ENCODE results near the gene C9.
"Not testable (repeated sequence)": the region's sequence is repeated elsewhere in the genome, so short reads cannot be mapped to it uniquely, and the experiment has no call there.

C9 gene

DNA sequence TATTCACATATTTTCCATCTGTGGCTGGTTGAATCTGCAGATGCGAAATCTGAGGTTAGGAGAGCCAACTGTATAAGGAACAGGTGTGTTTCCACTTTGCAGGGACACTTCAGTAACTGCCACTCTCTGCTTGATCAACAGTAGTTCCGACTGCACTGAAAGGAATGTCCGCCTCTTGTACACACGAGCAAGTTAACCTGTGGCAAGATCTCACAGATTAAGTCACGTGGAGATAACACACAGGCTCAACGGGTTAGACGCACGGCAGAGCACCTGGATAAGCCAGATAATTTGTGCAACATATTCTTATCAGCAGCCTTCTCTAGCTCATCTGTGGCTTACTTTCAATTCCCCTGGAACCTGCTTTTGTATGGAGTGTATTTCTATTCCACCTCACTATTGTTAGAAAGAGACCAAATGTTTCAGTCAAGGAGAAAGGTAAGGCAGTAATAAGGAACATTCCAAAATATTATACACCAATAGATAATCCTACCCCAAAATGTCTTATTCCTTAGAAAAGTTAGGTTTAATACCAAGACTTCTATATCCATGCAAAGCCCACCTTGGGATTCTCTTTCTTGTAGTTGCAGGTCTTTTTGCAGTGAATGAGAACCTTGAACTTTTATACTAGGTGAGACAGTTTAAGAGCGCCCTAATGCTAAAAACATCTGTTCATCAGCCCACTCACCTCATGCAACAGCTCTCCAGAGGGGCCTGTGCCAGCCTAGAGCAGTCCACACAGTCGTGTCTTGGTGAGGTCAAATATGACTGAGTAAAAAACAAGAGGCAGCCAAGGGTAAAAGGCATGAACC, 6.5 kb upstream of the C9 start:
- DNase-seq: no peak

GRCh38 chr5:39369123-39369815, 5.0 kb upstream of the C9 start:
- DNase-seq: no peak

DNA sequence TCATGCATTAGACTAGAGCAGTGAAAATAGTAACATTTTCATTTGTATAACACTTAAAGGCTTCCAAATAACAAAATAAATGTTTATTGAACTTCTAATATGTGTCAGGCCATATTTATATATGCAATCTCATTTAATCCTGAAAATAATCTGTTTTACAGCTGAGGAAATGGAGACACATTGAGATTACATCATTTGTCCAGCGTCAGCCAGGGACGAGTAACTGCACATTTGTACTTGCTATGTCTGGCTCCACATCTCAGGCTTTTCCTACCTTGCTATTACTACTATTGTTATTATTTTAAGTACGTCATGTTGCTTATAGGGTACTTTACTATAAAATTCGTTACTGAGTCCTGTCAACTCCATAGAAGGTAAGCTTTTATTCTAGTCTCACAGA, 3.8 kb upstream of the C9 start:
- DNase-seq: no peak

GRCh38 chr5:39367711-39368110, 3.4 kb upstream of the C9 start:
- no peak for DNase-seq

- no peak for DNase-seq
Measured at GRCh38 chr5:39363217-39363616, 1.1 kb downstream of the C9 start.

DNA sequence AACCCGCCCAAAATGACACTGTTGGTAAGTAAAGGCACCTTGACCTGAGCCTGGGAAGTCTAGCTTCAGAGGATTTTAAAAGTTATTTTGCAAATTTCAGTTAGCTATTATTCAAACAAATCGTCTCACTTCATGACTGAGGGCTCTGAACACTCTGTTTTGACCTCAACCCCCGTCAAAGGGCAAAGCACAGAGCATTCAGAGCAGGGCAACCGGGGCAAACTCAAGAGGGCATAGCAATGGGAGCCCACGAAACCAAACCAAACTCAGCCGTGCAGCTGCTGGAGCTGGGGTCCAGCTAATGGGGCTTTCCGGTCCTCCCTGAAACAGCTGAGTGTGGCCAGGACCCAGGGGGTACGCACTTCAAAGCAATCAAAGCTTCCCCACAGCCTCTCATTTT, 1.6 kb downstream of the C9 start:
- DNase-seq: no peak

GRCh38 chr5:39361306-39361705, 3.0 kb downstream of the C9 start:
- no peak for DNase-seq

DNA sequence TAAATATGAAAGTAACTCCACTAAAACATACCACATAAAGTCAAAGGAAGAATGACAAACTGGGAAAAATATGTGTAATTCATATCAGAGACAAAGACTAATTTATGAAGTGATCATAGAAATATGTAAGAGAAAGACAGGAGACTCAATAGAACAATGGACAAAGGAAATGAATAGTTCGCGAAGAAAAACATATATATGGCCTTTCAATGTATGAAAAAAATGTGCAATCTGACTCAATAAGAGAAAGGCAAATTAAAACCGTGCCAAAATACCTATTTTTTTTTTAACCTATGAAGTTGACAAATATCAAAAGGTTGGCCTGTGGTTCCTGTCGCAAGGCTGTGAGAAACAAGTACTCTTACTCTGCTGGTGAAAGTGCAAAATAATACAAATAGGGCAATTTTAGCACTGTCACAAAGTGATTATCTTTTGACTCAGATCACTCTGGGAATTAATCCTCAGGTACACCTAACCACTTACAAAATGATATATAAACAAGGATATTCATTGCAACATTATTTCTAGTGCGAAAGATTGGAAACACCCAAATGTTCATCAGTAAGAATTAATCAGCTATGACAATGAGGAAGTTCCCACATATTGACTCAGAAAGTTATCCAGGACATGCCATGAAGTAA, 3.7 kb downstream of the C9 start:
- no peak for DNase-seq

DNA sequence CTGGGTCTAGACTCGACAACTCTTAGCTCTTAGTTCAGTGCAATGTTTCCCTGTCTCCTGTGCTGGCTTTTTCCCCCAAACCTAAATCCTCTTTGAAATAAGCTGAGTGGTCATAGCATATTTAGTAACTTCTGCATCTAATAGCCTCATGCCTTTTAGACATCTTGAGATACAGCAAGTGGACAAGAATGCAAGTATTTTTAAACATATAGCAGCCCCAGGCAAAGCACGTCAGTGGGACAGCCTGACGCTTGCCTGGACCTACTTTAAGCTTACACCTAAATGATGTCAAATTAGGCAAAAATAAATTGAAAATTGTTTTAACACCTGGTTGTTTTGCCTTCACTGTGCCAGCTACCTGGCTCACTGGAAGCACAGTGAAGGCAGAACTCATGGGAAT, 8.0 kb downstream of the C9 start:
- no peak for DNase-seq

GRCh38 chr5:39355324-39355723, 9.0 kb downstream of the C9 start:
- DNase-seq: no peak

- DNase-seq: no peak
Measured at GRCh38 chr5:39353717-39354399, 10.4 kb downstream of the C9 start.

- DNase-seq: no peak
Measured at GRCh38 chr5:39352951-39353350, 11.3 kb downstream of the C9 start.

GRCh38 chr5:39352170-39352569, 12.1 kb downstream of the C9 start:
- DNase-seq: no peak

DNA sequence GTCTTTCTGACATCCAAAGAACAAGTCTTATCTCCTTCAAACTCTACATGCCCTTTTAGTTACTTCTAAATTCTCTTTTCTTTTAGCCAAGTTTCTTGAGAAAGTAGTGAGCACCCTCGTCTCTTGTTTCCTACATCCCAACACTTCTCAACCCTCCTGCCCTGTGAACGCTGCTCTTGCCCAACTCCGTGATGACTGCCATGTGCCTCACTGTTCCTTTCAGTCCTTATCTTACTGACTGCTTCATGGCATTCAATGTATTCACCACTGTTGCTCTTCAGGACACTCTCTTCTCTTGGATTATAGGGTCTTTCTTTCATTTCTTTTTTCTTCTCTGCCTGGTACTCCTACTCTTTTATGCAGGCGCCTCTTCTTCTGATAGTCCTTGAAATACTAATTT, 14.8 kb downstream of the C9 start:
- no peak for DNase-seq

DNA sequence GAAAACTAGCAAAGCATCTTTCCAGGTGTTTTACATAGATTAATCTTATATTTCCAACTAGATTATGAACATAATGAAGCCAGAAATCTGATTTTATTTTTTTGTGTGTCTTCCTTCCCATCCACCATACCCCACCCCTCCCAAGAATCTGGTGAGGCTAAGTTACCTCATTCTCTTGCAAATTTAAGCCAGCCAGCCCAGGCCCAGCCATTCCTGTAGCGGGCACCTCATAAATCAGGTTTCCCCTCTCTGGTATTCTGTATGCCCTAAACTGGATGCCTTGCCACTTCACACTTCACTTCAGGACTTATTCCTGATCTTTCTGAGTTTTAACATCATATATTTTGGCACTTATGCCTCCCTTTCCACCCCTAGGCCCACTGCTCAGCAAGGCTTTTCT, 21.8 kb downstream of the C9 start:
- DNase-seq: no peak

DNA sequence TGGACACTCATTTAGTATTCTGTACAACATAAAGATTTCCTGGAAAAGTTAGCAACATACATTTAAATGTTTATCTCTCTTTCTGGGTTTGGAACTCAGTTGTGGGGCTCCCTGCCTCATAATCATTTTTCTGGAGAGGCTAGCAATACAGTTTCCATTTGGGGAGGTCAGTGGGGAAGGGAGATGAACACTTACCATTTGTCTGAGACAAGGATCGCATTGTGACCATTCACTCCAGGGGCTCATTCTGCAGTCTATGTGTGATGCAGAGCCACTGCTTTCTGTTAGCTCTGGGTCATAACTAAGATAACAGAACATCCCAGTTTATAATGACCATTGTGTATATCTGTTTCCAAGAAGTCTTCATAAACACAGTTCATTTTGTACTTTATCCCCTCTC, 22.4 kb downstream of the C9 start:
- no peak for DNase-seq

GRCh38 chr5:39340506-39340905, 23.8 kb downstream of the C9 start:
- no peak for DNase-seq

- no peak for DNase-seq
Measured at GRCh38 chr5:39337252-39337915, 26.9 kb downstream of the C9 start.

GRCh38 chr5:39334296-39334695, 30.0 kb downstream of the C9 start:
- DNase-seq: not testable (repeated sequence)

- DNase-seq: no peak
Measured at GRCh38 chr5:39333104-39333503, 31.2 kb downstream of the C9 start.

GRCh38 chr5:39331861-39332381, 32.4 kb downstream of the C9 start:
- DNase-seq: no peak

GRCh38 chr5:39328731-39329130, 35.6 kb downstream of the C9 start:
- no peak for DNase-seq

DNA sequence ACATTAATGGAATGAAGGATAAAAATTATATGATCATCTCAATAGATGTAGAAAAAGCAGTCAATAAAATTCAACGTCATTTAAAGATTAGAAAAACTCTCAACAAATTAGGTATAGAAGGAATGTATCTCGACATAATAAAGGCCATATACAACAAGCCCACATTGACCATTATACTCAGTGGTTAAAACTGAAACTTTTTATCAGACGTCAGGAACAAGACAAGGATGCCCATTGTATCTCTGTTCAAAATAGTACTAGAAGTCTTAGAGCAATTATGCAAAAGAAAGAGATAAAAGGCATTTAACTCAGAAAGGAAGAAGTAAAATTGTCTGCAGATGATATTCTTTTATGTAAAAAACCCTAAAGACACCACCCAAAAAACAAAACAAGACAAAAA, 40.8 kb downstream of the C9 start:
- DNase-seq: no peak
